Measurements from ENCODE around the gene FIP1L1.
A peak's percentile ranks its signal among the peaks of the same experiment; 100 is the strongest.

Gene FIP1L1

DNA sequence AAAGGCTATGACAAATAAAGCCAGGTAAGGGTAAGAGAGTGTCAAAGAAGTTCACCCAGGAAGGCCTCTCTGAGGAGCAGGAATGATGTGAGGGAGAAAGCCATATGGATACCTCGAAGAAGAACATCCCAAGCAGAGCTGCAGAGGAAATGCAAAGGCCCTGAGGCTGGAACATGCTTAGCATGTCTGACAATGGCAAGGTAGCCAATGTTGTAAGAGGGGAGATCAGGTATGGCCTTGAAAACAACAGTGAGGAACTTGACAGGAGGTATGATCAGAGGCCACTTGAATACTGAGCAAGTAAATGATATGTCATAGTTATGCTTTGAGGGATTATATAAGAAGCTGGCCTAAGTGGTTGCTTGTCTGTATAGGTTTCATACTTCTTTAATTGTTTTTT lies 15.3 kb upstream of the FIP1L1 start:
- TF ChIP-seq, protein P1, sequence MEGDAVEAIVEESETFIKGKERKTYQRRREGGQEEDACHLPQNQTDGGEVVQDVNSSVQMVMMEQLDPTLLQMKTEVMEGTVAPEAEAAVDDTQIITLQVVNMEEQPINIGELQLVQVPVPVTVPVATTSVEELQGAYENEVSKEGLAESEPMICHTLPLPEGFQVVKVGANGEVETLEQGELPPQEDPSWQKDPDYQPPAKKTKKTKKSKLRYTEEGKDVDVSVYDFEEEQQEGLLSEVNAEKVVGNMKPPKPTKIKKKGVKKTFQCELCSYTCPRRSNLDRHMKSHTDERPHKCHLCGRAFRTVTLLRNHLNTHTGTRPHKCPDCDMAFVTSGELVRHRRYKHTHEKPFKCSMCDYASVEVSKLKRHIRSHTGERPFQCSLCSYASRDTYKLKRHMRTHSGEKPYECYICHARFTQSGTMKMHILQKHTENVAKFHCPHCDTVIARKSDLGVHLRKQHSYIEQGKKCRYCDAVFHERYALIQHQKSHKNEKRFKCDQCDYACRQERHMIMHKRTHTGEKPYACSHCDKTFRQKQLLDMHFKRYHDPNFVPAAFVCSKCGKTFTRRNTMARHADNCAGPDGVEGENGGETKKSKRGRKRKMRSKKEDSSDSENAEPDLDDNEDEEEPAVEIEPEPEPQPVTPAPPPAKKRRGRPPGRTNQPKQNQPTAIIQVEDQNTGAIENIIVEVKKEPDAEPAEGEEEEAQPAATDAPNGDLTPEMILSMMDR (conservative IDR thresholded peaks at IDR 0.05; ENCODE audit: low read length): no peak
- no peak for TF ChIP-seq EZH2phosphoT487 (IDR thresholded peaks at IDR 0.05; ENCODE audit: borderline replicate concordance)
- peak overlapping the region; percentile 98 for H3K4me3 ChIP-seq (ENCODE audit: low read length, poor library complexity, severe bottlenecking)
- H3K4me1 ChIP-seq (ENCODE audit: insufficient read depth, low read length, poor library complexity, severe bottlenecking): peaks cover 52% of the 10 kb centered on the region
- no peaks in the 10 kb centered on the region for H3K27me3 ChIP-seq (ENCODE audit: insufficient read depth, low read length, poor library complexity, severe bottlenecking)
- H3K36me3 ChIP-seq (ENCODE audit: insufficient read depth, low read length): no peaks in the 10 kb centered on the region
- peak overlapping the region; percentile 21 for H3K9ac ChIP-seq (ENCODE audit: low read depth, low read length, poor library complexity, severe bottlenecking)
- peaks cover 55% of the 10 kb centered on the region for H3K79me2 ChIP-seq (ENCODE audit: insufficient read depth, low read length)
- H2AFZ ChIP-seq (ENCODE audit: low read length): no peak overlapping the region
- peaks cover 5% of the 10 kb centered on the region for H4K20me1 ChIP-seq (ENCODE audit: insufficient read depth, low read length, poor library complexity, severe bottlenecking)
- H3F3A ChIP-seq (ENCODE audit: low read depth): no peaks in the 10 kb centered on the region
- no peaks in the 10 kb centered on the region for H3K9me2 ChIP-seq (replicated peaks; ENCODE audit: low read depth, low read length)
- H3K4me2 ChIP-seq (ENCODE audit: low read depth, low read length, poor library complexity, severe bottlenecking): peak overlapping the region; percentile 91
- no peaks in the 10 kb centered on the region for H3K9me3 ChIP-seq (ENCODE audit: insufficient read depth, low read depth, low read length)

DNA sequence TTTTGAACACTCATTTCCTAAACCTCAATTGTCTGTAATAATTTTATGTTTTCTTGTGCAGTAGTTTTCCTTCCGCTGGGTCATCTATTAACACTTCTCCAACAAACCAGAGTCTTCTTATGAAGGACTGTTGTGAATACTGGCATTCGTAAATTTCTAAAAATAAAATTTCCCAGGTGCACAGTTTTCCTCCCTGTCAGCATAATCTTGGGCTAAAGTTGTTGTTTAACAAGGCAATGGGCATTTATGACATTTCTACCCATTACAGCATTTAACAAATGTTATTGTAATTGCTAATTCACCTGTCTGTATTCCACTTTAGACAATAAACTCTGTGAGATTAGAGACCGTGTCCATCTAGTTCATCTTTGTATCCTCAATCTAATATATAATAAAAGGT lies 12.8 kb upstream of the FIP1L1 start:
- no peak overlapping the region for H2AFZ ChIP-seq (ENCODE audit: low read length)
- no peaks in the 10 kb centered on the region for H3K36me3 ChIP-seq (ENCODE audit: insufficient read depth, low read length)
- H3F3A ChIP-seq (ENCODE audit: low read depth): no peaks in the 10 kb centered on the region
- no peaks in the 10 kb centered on the region for H3K27me3 ChIP-seq (ENCODE audit: insufficient read depth, low read length, poor library complexity, severe bottlenecking)
- H3K9ac ChIP-seq (ENCODE audit: low read depth, low read length, poor library complexity, severe bottlenecking): peak overlapping the region; percentile 74
- H4K20me1 ChIP-seq (ENCODE audit: insufficient read depth, low read length, poor library complexity, severe bottlenecking): peaks cover 5% of the 10 kb centered on the region
- TF ChIP-seq EZH2phosphoT487 (IDR thresholded peaks at IDR 0.05; ENCODE audit: borderline replicate concordance): no peak
- TF ChIP-seq, protein P1 (conservative IDR thresholded peaks at IDR 0.05; ENCODE audit: low read length): no peak
- peaks cover 42% of the 10 kb centered on the region for H3K79me2 ChIP-seq (ENCODE audit: insufficient read depth, low read length)
- peak overlapping the region; percentile 98 for H3K4me3 ChIP-seq (ENCODE audit: low read length, poor library complexity, severe bottlenecking)
- no peaks in the 10 kb centered on the region for H3K9me2 ChIP-seq (replicated peaks; ENCODE audit: low read depth, low read length)
- no peaks in the 10 kb centered on the region for H3K9me3 ChIP-seq (ENCODE audit: insufficient read depth, low read depth, low read length)
- H3K4me2 ChIP-seq (ENCODE audit: low read depth, low read length, poor library complexity, severe bottlenecking): peak overlapping the region; percentile 91
- H3K4me1 ChIP-seq (ENCODE audit: insufficient read depth, low read length, poor library complexity, severe bottlenecking): peaks cover 43% of the 10 kb centered on the region

DNA sequence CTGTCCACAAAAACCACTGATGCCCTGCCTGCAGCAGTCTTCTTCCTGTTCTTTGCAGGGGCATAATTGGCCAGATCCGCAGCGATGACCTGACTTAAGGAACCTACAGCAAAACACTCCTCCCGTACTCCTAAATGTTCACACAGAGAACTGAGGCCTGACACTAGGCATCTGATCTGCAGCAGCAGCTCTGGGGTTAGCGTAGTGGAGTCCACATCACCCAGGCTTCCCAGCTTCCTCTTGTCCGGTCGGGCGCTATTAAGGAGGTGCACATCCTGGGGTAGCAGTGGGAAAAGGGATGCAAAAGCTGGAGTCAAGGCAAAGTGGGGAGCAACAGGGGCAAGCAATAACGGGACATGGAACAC lies 12.3 kb upstream of the FIP1L1 start:
- Histone ChIP-seq H3K79me2 (ENCODE audit: insufficient read depth, low read length) (peaks cover 40% of the 10 kb centered on the region), H3K4me1 (ENCODE audit: insufficient read depth, low read length, poor library complexity, severe bottlenecking) (peaks cover 41% of the 10 kb centered on the region)

More for the DNA sequence above, 12.3 kb upstream of the FIP1L1 start:
- peak overlapping the region; percentile 91 for H3K4me2 ChIP-seq (ENCODE audit: low read depth, low read length, poor library complexity, severe bottlenecking)
- H3K9me3 ChIP-seq (ENCODE audit: insufficient read depth, low read depth, low read length): no peaks in the 10 kb centered on the region
- TF ChIP-seq, protein P1 (conservative IDR thresholded peaks at IDR 0.05; ENCODE audit: low read length): no peak
- TF ChIP-seq EZH2phosphoT487 (IDR thresholded peaks at IDR 0.05; ENCODE audit: borderline replicate concordance): no peak
- peaks cover 5% of the 10 kb centered on the region for H4K20me1 ChIP-seq (ENCODE audit: insufficient read depth, low read length, poor library complexity, severe bottlenecking)
- H3K9me2 ChIP-seq (replicated peaks; ENCODE audit: low read depth, low read length): no peaks in the 10 kb centered on the region
- no peaks in the 10 kb centered on the region for H3K36me3 ChIP-seq (ENCODE audit: insufficient read depth, low read length)
- H2AFZ ChIP-seq (ENCODE audit: low read length): peak overlapping the region; percentile 96
- no peaks in the 10 kb centered on the region for H3K27me3 ChIP-seq (ENCODE audit: insufficient read depth, low read length, poor library complexity, severe bottlenecking)
- no peaks in the 10 kb centered on the region for H3F3A ChIP-seq (ENCODE audit: low read depth)
- H3K4me3 ChIP-seq (ENCODE audit: low read length, poor library complexity, severe bottlenecking): peak overlapping the region; percentile 98
- H3K9ac ChIP-seq (ENCODE audit: low read depth, low read length, poor library complexity, severe bottlenecking): peak overlapping the region; percentile 74

All from Loucy (cell line).